ENCODE measurements around the gene APOF.
A peak's percentile ranks its signal among the peaks of the same experiment; 100 is the strongest.
"Not testable (repeated sequence)": the region's sequence is repeated elsewhere in the genome, so short reads cannot be mapped to it uniquely, and the experiment has no call there.

The APOF gene

DNA sequence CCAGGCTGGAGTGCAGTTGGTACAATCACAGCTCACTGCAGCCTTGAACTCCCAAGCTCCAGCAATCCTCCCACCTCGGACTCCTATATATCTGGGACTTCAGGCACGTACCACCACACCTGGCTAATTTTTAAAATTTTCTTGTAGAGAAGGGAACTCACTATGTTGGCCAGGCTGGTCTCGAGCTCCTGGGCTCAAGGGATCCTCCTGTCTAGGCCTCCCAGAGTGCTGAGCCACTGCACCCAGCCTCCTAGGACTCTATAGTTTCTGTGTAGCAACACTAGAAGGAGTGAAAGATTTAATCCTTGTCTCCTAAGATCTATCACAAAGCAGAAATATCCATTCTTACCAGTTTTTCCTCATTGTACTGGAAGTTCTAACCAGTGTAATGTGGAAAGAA lies 4.3 kb upstream of the APOF start:
- DNase-seq: no peak

DNA sequence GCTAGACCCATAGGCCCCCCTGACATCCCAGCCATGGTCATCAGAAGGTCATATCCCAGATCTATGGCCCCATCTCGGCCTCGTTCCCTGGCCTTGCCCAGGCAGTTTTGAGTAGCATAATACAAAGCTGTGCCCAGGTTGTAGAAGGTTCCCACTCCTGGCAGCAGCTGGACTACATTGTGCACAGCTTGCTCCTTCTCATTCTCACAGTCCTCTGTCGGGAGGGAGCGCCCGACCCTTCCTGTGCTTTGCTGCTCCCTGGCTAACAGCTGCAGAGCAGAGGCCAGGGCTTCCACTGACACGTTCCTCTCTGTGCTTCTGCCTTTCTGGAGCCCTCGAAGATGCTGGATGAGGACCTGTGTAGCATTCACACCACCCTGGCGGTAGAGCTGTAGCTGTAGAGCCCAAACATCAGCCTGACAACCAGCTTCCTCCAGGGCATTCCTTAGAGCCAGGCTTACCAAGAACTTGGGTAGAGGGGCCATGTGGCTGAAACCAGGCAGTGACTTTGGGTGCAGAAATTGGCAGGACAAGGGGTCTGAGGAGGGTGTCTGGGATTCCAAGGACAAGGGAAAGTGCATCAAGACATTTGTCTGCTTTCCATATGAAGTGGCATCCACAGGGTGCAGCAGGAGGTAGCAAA lies 1.0 kb downstream of the APOF start:
- no peak for DNase-seq

DNA sequence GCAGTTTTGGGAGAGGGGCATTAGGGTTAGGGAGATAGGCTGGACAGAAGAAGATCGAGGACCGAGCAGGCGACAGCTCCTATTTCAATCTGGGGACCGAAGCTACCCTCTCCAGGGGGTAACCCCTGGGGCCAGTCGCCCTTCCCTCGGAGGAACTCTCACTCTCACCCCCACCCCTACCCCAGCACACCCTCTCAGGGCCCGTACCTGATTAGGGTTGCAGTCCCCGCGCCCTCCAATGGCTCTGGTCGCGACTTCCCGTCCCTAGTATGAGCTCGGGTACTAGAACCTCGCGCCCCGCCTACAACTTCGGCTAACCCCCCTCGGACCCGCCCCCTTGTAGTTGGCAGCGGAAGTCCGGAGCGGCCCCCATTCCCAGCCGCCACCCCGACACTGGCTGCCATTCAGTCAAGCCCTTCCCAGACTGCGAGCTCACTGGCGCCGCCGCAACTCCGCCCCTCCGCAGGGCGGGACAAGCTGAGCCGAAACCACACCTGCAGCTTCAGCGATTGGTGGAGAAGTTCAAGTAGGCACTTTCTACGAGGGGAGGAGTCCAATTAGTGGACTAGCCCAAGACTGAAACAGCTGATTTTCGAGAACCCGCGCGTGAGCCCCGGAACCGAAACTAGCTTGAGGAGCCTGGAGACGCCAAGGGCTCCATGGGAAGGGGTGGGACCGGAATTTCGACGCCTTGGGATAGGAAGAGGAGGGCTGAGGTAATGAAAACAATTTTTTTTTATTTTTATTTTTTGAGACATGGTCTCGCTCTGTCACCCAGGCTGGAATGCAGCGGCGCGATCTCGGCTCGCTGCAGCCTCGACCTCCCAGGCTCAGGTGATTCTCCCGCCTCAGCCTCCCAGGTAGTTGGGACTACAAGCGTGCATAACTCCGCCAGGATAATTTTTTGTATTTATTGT lies 2.5 kb downstream of the APOF start, which contains the start of gene STAT2:
Gene STAT2 (minus strand): TSS at position 257 of the 917 bp plus-strand sequence. CDS start 3,536 bp downstream, outside the sequence.
- peak; percentile 94 for DNase-seq

DNA sequence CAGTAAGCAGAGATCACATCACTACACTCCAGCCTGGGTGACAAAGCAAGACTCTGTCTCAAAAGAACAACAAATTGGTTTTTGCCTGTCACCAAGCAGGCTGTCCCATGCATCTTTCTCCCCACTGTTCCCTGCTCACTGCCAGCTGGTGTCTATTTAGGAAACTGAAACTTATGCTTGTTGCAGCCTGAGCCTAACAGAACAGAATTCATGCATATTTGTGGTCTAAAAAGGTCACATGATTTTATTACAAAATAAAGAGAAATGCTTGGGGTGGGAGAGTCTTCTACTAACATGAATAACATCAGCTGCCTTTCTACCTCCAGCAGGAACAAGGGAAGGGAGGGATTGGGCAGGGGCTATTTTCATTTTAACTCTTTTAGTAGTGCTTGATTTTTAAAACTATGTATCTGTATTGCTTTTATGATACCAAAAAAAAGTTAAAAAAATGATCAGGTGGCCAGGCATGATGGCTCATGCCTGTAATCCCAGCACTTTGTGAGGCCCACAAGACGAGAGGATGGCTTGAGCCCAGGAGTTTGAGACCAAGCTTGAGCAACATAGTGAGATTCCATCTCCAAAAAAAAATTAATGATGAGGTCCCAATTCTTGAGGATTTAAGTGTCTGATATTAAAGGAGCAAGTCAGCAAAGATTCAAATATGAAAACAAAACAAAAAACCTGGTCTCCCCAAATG lies 3.7 kb downstream of the APOF start:
- DNase-seq: no peak

DNA sequence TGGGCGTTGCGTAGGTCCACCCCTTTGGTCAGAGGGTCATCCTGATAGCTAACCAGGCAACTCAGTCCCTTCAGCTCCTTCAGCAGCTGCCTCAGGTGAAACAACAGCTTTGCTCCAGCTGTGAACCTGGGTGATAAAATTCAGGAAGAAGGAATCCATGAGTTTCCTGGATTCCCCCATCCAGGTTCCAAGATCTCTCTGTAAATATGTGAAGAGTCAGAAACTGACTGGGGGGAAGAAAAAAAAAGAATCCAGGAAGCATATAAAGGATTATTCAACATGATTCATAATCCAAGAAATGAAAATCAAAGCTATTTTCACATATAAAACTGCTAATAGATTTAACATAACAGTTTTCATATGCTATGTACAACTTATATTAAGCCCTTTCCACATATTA lies 11.3 kb downstream of the APOF start:
- DNase-seq: no peak

DNA sequence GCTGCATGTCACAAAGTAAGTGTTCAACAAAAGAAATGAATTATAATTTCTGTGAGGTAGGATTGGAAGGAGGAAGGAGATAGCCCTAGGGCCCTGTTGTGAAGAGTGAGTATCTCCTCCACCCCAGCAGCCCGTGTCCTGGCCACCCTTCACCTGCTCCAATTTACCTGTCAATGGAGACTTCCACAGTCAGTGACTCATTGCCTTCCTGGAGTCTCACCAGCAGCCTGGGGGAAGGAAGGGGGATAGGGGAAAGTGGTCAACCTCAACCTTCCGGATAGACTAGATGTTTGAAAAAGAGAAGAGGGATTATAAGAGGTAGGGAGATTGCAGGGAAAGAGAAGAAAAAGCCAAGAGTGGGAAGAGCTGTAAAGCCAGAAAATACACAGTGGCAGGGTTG lies 12.0 kb downstream of the APOF start:
- no peak for DNase-seq

DNA sequence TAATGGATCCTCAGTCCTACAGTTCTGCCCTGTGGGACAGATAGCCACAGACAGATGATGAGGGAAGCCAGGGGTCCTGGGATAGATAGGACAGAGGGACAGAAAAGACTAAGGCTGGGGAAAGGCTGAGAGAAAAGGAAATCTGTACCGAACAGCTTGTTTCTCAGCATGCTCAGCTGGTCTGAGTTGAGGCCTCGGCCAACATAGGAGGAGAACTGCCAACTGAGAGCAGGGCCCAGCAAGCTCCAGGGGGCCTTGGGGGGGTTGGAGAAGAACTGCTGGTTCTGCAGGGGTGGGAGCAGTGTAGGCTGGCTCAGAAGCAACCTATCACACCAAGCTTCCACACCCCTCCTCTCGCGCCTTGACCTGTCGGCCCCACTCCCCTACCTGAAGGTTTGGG lies 13.9 kb downstream of the APOF start:
- no peak for DNase-seq

DNA sequence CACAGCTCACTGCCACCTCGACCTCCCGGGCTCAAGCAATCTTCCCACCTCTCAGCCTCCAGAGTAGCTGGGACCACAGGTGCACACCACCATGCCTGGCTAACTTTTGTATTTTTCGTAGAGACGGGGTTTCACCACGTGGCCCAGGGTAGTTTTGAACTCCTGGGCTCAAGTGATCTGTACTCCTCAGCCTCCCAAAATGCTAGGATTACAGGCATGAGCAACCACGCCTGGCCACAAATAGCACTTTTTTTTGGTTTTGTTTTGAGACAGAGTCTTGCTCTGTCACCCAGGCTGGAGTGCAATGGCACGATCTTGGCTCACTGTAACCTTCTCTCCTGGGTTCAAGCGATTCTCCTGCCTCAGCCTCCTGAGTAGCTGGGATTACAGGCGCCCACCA lies 15.4 kb downstream of the APOF start:
- not testable (repeated sequence) for DNase-seq

DNA sequence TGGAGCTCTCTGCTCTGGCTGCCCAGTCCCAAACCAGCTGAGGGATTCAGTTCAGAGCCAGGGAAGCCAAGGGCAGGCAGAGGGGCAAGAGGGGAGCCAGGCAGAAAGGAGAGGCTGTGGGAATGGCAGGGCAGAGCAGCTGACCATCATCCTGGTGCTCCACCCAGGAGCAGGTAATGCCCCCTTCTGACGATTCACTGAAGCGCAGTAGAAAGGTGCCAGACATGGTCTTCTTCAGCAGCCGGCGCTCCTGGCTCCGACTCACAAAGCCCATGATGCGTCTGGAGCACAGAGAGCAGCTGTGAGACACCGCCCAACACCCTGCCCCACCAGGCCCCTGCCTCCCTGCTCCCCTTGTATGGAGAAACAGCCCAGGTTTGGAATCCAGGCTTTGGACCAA lies 16.0 kb downstream of the APOF start:
- no peak for DNase-seq

DNA sequence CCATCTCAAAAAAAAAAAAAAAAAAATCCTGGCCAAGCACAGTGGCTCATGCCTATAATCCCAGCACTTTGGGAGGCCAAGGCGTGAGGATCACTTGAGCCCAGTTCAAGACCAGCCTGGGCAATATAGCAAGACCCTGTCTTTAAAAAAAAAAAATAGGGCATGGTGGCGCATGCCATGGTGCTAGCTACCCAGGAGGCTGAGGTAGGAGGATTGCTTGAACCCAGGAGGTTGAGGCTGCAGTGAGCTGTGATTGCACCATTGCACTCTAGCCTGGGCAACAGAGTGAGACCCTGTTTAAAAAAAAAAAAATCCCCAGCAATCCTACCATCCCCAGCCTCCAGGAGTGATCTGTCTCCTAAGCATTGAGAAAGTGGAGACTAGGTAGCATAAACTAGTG lies 20.4 kb downstream of the APOF start:
- not testable (repeated sequence) for DNase-seq

DNA sequence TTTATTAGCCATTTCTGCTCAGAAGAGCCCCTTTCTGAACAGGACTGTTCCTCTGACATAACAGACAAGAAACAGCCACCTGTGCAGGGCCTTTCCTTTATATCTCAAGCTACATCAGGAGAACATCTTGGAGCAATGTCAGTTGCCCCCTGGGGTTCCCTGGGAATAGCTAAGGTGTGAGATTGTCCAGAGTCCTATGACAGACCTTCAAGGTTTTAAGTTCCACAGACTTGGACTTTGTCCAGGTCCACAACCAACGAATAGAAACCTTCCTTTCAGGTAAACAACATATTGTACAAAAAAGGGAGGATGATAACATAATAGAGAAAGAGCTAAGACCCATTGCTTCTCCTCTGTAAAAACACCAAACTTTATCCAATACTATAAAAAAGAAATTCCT lies 21.0 kb downstream of the APOF start:
- DNase-seq: no peak

DNA sequence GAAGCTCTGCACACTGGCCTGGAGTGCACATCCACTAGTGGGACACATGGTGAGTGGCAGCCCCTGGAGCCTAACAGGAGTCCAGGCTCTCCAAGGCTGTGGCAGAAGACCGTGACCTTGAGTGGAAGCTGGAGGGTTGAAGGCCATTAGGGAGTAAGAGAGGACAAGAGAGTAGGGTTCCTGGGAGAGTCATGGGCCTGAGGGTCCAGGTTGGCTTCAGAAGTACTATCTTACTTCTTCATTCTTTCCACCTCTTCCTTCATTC lies 23.6 kb downstream of the APOF start:
- no peak for DNase-seq

DNA sequence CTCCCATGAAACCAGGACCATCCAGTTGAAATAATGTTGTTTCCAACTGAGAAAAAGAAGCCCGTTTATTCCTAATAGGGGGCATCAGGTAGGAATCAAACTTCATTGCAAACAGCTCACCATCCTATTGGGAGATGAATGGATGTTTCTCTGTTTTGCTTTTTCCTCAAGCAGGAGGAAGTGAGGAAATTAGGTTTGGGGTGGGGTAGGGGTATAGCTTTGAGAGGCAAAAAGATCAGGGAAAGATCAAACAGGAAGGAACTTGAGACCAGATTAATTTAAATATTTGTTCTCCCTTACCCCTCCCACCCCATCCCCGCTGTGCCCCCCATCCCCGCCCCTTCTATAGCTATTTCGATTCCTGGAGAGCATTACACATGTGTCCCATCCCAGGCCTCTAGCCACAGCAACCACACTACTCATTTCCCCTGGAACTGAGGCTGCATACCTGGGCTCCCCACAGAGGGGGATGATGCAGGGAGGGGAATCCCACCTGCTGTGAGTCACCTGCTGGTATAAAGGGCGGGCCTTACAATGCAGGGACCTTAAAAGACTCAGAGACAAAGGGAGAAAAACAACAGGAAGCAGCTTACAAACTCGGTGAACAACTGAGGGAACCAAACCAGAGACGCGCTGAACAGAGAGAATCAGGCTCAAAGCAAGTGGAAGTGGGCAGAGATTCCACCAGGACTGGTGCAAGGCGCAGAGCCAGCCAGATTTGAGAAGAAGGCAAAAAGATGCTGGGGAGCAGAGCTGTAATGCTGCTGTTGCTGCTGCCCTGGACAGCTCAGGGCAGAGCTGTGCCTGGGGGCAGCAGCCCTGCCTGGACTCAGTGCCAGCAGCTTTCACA lies 24.1 kb downstream of the APOF start, which contains the start of gene IL23A:
Gene IL23A (plus strand): TSS at position 577 of the 850 bp plus-strand sequence. CDS start 161 bp downstream, at position 738.
- no peak for DNase-seq

DNA sequence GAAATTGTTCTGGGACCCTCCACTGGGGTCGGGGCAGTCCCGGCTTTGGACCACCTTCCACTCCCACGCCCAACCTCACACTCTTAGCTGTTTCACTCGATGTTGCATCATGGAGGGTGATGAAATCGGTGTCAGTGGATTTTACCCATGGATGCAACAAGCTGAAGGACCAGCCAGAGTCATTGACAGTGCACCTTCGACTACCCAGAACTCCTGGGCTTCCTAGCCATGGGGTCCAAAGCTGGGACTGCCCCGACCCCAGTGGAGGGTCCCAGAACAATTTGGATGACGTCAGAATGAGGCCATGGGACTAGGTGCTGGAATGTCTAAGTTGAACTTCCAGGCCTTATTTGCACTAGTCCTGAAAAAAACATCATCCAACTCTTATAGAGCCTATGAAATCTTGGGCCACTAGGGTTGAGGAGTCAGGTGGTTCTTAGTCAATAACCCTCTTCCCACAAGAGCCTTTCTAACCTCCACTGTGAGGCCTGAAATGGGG lies 24.9 kb downstream of the APOF start:
- DNase-seq: no peak

DNA sequence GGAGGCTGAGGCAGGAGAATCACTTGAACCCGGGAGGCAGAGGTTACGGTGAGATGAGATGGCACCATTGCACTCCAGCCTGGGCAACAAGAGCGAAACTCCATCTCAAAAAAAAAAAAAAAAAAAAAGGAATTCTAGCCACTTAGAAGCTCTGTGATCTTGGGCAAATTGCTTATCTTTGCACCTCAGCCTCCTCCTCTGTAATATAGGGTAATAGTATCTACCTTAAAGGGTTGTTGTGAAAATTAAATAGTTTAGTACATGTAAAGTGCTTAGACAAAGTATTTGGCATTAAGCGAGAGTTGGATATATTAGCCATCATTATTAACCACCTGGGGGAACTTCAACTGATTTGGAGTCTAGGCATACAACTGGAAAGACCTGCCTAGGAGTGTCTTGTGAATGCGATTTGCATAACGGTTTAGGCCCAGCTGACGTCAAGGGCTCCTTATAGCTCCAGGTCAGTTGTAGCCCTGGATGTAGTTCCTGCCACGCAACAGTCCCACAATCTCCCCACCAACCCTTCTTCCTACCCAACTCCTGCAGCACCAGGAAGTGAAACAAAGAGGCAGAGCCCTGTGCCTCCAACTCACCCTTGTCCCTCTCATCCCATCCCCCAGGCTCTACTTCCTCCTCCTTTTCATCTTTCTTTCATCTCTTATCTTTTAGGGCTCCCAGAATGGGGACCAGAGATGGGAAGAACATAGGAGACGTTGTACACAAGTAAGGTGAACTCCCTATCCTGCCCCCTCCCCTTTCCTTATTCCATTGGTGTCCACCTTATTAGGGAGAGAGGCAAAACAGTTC lies 26.1 kb downstream of the APOF start:
- no peak for DNase-seq

DNA sequence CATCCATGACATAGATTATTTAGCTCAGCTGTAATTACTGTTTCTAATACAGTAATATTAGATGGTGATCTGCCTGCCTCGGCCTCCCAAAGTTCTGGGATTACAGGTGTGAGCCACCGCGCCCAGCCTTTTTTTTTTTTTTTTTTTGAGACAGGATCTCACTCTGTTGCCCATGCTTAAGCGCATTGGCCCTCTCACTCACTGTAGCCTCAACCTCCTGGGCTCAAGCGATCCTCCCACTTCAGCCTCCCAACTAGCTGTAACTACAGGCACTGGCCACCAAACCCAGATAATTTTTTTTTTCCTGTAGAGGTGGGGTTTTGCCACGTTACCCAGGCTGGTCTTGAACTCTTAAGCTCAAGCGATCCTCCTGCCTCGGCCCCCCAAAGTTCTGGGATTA lies 27.1 kb downstream of the APOF start:
- not testable (repeated sequence) for DNase-seq

DNA sequence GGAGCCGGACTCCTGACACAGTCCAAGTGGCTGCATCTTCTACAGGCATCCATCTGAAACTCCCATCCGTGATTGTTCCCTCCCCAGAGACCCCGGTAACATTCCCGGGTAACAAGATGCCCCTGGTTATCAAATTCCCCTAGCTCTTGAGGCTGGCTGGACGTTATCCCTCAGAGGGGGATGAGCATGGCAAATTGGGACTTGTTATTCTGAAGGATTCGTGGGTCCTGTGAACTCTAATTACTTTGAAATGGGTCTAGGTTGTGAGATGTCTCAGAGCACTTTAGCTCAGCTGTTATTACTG lies 28.2 kb downstream of the APOF start:
- no peak for DNase-seq

DNA sequence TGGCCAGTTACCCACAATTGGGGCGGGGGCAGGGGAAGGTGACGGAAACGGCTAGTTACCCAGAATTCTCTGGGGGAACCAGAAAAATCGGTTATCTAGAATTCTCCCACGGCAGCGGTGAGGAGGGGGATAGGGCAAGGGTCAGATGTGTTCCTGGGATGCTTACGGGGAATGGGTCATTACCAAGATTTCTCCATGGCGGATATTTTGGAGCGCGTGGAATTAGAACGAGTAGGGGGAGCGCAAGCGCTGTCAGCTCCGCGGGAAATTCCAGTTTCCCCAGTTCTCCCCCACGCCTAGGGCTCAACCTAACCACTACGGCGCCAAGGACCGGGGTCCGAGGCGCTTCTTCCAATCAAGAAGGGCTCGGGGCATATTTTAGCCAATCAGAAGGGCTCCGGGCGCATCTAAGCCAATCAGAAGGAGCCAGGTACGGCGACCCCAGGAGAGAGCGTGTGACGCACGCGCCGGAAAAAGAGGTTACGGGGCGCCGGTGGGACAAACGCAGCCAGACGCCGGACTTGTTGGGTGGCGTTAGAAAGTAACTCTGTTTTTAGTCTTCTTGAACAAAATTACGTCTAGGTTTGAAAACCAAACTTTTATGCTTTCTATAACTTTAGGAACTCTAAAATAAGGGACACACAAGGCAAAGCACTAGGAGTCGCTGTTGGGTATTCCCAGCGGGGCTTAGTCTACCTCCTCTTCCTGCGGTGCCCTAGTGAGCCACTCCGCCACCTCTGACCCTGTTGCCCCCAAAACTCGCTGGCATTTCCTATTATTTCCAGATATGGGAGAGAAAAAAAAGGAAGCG lies 28.8 kb downstream of the APOF start, which contains the start of gene PAN2:
Gene PAN2 (minus strand): TSS at position 322 of the 811 bp plus-strand sequence. CDS start 906 bp downstream, outside the sequence.
- DNase-seq: peak; percentile 89

DNA sequence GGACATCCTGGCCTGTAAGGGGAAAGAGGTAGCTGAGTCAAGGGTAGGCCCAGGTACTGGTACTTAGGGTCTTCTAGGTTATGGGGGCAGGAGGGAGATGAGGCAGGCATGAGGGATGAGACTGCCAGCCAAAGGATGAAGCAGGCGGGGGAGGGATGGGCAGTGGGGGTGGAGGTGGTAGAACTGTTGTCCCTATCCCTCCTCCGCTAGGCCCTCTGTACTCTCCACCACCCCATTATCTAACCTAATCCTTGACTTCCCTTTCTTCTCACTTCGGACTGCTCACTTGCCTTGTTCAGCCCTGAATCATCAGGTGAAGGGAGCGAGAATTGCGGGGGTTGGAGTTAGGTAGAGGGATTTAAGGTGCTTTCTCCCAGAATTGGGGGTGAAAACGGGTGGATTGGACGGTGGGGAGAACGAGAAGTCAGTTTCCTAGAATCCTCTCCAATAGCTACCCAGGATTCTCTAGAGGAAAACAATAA lies 29.4 kb downstream of the APOF start:
- no peak for DNase-seq

DNA sequence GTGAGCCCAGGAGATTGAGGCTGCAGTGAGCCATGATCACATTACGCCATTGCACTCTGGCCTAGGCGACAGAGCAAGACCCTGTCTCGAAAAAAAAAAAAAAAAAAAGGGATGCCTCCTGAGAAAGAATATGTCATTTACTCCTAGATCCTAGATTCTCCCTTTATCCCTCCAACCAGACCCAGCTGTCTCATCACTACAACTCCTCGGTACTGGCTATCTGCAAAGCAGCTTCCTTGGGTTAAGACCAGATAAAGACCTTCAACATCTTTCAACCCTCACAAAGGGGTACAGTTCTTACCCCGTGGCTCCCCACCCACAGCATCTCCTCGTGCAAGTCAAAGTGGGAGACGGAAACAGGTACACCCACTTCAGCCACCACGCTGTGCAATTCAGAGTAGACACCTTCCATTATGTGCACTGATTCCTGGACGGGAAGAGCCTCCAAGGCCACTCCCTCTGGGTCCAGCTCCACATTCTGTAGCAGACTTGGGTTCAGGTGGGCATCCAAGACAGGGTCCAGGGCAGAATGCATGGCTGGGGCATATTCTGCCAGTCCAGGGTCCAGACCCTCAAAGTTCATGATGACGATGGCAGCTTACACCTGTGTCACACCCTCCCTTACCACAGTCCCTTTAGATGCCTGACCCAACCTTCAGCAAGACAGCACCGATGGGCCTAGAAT lies 30.0 kb downstream of the APOF start:
- DNase-seq: no peak
